22Rv1 (cell line): ENCODE results near the gene LTBP1.

Source experiments
- H3K27ac ChIP-seq: fragments of 450-650 bp; 2 replicates; pipeline ENCODE4 v1.5.1; 2017
- ZFX ChIP-seq: fragments of 450-650 bp; IDR thresholded peaks from 2 replicates; pipeline ENCODE4 v1.6.1; 2017; ENCODE audit warnings: antibody characterized with exemption, borderline replicate concordance
- TF ChIP-seq, protein P1 (sequence below): fragments of 450-650 bp; IDR thresholded peaks from 2 replicates; pipeline ENCODE4 v1.5.1; 2017; ENCODE audit warnings: mild to moderate bottlenecking

The LTBP1 gene

DNA sequence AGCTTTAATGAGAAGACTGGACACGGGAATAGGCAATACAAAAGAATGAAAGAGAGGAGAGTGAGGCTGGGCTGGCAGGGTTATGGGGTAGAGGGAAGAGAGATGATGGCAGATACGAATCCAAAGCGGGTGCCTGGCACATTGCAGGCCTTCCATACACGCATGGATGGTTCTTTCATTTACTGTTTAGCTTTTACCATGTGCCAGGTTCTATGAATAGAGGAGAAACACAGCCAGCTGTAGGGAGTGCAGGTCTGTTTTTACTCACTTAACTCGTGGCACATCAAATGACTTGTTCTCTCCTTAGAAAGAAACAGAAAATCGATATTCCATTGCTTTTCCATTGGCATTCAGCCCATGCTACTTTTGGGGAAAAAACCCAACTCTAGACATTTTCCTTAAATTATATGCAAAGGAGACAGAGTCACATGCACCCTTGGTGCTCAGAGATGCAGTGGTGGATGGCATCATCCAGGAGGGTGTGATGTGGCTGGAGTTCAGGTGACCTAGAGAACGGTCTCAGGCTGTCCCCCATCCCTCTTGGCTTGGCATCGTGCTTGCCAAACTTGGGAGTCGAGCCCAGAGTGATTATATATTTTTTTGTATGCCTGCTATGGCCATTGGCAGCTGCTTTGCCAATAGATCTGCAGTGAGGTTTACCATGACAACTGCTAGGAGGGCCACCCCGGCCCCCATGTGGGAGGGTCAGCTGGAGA is 6.2 kb downstream of the LTBP1 start:
- H3K27ac ChIP-seq = no peak overlapping the region
- TF ChIP-seq, protein P1, sequence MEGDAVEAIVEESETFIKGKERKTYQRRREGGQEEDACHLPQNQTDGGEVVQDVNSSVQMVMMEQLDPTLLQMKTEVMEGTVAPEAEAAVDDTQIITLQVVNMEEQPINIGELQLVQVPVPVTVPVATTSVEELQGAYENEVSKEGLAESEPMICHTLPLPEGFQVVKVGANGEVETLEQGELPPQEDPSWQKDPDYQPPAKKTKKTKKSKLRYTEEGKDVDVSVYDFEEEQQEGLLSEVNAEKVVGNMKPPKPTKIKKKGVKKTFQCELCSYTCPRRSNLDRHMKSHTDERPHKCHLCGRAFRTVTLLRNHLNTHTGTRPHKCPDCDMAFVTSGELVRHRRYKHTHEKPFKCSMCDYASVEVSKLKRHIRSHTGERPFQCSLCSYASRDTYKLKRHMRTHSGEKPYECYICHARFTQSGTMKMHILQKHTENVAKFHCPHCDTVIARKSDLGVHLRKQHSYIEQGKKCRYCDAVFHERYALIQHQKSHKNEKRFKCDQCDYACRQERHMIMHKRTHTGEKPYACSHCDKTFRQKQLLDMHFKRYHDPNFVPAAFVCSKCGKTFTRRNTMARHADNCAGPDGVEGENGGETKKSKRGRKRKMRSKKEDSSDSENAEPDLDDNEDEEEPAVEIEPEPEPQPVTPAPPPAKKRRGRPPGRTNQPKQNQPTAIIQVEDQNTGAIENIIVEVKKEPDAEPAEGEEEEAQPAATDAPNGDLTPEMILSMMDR = no peak
- TF ChIP-seq ZFX = no peak

DNA sequence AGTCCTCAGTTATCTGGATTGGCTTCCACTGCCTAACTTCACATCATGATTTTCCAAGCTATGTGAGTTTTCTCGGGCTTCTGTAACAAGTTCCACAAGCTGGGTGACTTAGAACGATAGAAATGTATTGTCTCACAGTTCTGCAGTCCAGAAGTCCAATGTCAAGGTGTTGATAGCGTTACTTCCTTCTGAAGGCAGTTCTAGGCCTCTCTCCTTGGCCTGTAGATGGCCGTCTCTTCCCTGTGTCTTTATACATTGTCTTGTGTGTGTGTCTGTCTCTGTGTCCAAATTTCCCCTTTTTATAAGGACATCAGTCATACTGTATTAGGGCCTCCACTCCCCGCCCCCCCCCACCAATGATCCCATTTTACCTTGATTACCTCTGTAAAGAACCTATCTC is 7.5 kb downstream of the LTBP1 start:
- TF ChIP-seq, protein P1 = no peak
- TF ChIP-seq ZFX = no peak
- no peak overlapping the region for H3K27ac ChIP-seq

DNA sequence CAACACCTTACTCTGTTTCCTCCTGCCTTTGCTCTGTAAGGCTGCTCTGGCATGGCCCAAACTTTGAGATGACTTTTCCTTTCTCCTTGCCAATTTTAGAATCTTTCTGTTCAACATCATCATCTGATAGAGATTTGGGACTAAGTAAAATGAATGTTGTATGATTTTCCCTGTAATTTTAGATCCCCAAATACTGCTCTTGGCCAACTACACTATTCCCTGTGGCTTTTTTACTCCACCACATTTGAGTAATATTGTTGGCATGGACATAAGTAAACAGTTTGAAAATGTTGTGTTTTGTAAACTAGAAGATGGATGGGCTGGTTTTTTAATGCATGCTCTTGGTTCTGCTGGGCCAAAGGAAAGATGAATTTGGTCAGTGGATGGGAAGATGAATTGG is 12.1 kb downstream of the LTBP1 start:
- TF ChIP-seq ZFX = no peak
- TF ChIP-seq, protein P1 = no peak
- no peak overlapping the region for H3K27ac ChIP-seq

DNA sequence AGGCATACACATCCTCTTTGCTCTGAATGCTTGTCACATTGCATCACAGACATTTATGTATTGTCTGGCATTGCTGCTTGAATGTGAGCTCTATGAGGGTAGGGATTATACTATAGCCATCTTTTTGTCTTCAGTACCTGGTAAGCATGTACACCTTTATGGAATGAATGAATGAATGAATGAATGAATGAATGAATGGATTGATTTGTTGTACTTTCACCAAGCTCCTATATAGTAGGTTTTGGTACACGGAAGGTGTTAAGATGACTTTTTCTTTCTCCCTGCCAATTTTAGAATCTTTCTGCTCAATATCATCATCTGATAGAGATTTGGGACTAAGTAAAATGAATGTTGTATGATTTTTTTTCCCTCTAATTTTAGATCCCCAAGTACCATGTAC is 13.5 kb downstream of the LTBP1 start:
- H3K27ac ChIP-seq = no peak overlapping the region
- no peak for TF ChIP-seq ZFX
- TF ChIP-seq, protein P1 = no peak

DNA sequence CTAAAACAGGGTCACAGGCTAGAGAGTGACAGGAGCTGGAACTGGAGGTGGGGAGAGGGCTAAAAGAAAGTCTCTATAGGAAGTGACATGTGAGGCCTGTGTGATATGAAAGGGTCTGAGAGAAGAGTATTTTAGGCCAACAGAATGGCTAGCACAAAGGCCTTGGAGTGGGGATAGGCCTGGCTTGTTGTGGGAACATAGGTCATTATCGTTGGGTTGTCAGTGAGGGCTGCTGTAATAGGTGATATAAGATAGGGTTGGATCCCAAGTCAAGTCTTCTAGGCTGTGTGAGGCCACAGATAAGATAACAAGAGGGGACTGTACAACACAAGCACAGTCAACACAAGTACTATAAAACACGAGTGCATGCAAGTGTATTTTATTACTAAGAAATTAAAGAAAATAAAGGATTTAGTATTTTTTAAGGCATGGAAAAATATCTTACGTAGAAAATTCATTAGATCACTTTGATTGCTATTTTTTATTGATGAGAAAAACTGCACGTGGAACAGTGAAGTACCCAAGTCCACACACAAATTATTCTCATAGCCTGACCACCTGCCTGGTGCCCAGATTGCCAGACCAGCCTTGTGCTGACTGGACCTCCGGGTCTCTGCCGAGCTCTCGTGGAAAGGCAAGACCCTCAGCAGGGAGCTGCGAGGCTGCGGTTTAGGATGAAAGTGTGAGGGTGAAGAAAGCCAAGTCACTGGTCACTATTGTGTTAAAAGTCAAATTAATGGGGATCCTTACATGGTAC is 14.1 kb downstream of the LTBP1 start:
- no peak for TF ChIP-seq ZFX
- TF ChIP-seq, protein P1 = no peak
- no peak overlapping the region for H3K27ac ChIP-seq

DNA sequence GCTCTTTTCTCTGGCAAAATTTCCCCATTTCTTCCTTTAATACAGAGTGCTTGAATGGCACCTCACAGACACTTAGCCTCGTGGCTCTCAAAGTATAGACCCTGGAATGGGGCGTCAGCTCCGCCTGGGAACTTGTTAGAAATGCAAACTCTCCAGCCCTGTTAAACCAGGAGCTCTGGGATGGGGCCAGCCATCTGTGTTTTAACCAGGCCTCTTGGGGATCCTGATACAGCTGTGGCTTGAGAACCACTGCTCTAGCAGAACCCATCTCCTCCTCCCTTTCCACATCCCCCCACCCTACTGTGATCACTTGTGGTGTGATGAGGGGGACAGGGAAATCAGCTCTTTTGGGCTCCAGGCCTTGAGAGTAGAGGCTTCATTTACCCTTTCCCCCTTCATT is 15.9 kb downstream of the LTBP1 start:
- TF ChIP-seq, protein P1 = no peak
- no peak for TF ChIP-seq ZFX
- no peak overlapping the region for H3K27ac ChIP-seq

DNA sequence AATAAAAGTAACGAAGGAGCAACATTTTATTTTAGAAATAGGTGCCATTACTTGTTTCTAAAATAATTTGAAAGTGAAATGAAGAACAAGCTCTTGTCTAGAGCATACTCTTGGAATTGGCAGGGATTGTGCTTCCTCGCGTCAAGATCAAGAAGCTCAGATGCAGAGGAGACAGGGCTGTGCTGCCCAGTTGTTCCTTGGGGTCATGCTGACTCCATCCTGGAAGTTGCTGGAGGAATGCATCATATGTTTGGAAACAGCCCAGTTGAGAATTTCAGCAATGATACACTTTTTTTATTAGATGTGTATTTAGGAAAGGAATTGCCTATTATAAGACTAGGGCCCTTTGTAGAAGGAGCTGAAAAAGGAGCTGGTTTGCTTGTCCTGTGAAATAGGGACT is 17.2 kb downstream of the LTBP1 start:
- no peak overlapping the region for H3K27ac ChIP-seq
- TF ChIP-seq, protein P1 = no peak
- TF ChIP-seq ZFX = no peak
